ENCODE measurements around the gene SNRK.

- TF ChIP-seq ZNF423 (CRISPR knock-in tag; IDR thresholded peaks at IDR 0.05), result no peak
- TF ChIP-seq CTCF (IDR thresholded peaks at IDR 0.05), result no peak
- TF ChIP-seq CBFB (CRISPR knock-in tag; IDR thresholded peaks at IDR 0.05; ENCODE audit: low read depth), result no peak
- no peak for TF ChIP-seq ESRRA (CRISPR knock-in tag; IDR thresholded peaks at IDR 0.05; ENCODE audit: borderline replicate concordance)
- no peak for TF ChIP-seq NR1H2 (CRISPR knock-in tag; IDR thresholded peaks at IDR 0.05)
- TF ChIP-seq NFYB (CRISPR knock-in tag; conservative IDR thresholded peaks at IDR 0.05; ENCODE audit: low read depth), result no peak
- no peak for TF ChIP-seq MAX (CRISPR knock-in tag; IDR thresholded peaks at IDR 0.05)
- TF ChIP-seq SP1 (CRISPR knock-in tag; conservative IDR thresholded peaks at IDR 0.05), result no peak
- TF ChIP-seq CREB1 (CRISPR knock-in tag; IDR thresholded peaks at IDR 0.05), result no peak
- TF ChIP-seq ZNF138 (CRISPR knock-in tag; conservative IDR thresholded peaks at IDR 0.05), result no peak
These were observed 20.9 kb downstream of the SNRK start for GRCh38 chr3:43307226-43307625.

All from WTC11 (cell line).